Neural cell (in vitro differentiated cells): ENCODE data around the gene NPEPL1. TPM values are rescaled to one million over a fixed set of nuclear protein-coding genes. Genes with fewer than 3 reads are reported as not detected.

ENCODE experiments used
- H2AFZ ChIP-seq: fragments of 200-600, 300-800 bp; sonication (generic), shearing (Covaris generic); 2 replicates; pipeline ENCODE4 v1.6.0; 2014; ENCODE audit warnings: low read depth, mild to moderate bottlenecking, antibody characterized with exemption, low read length, moderate library complexity
- H3F3A ChIP-seq: fragments of 200-600 bp; shearing (Covaris generic); 2 replicates; pipeline ENCODE4 v1.6.1; 2016; ENCODE audit warnings: mild to moderate bottlenecking, moderate library complexity, mixed read lengths, antibody characterized with exemption, low read length; ENCODE audit not compliant: insufficient read depth, poor library complexity, severe bottlenecking
- H3K27ac ChIP-seq: fragments of 200-600, 300-800 bp; sonication (generic), shearing (Covaris generic); 2 replicates; pipeline ENCODE4 v1.5.1; 2014; ENCODE audit warnings: mild to moderate bottlenecking, low read length, moderate library complexity
- H3K27me3 ChIP-seq: fragments of 300-800, 200-600 bp; sonication (generic), shearing (Covaris generic); 2 replicates; pipeline ENCODE4 v1.6.0; 2014; ENCODE audit warnings: mild to moderate bottlenecking, low read depth, low read length, moderate library complexity; ENCODE audit not compliant: insufficient read depth
- H3K36me3 ChIP-seq: fragments of 300-800, 200-600 bp; sonication (generic), shearing (Covaris generic); 2 replicates; pipeline ENCODE4 v1.5.1; 2014; ENCODE audit warnings: mild to moderate bottlenecking, antibody characterized with exemption, low read length, moderate library complexity; ENCODE audit not compliant: insufficient read depth
- H3K4me2 ChIP-seq: fragments of 300-800, 200-600 bp; sonication (generic), shearing (Covaris generic); 2 replicates; pipeline ENCODE4 v1.6.0; 2014; ENCODE audit warnings: mild to moderate bottlenecking, low read length
- H3K4me3 ChIP-seq: fragments of 300-800, 200-600 bp; sonication (generic), shearing (Covaris generic); 2 replicates; pipeline ENCODE4 v1.5.1; 2014; ENCODE audit warnings: mild to moderate bottlenecking, low read length, moderate library complexity
- H3K79me2 ChIP-seq: fragments of 200-600 bp; shearing (Covaris generic); replicated peaks from 2 replicates; pipeline ENCODE4 v1.6.0; 2014; ENCODE audit warnings: mild to moderate bottlenecking, low read length, moderate library complexity; ENCODE audit not compliant: insufficient read depth
- H3K9ac ChIP-seq: fragments of 300-800, 200-600 bp; sonication (generic), shearing (Covaris generic); 2 replicates; pipeline ENCODE4 v1.6.1; 2016; ENCODE audit warnings: mild to moderate bottlenecking, low read length, mixed read lengths
- H3K9me2 ChIP-seq: fragments of 200-600 bp; shearing (Covaris generic); 2 replicates; pipeline ENCODE4 v1.6.1; 2016; ENCODE audit warnings: mild to moderate bottlenecking, low read length, mixed read lengths; ENCODE audit not compliant: insufficient read depth
- H3K9me3 ChIP-seq: fragments of 200-600, 300-800 bp; sonication (generic), shearing (Covaris generic); 2 replicates; pipeline ENCODE4 v1.6.1; 2016; ENCODE audit warnings: mild to moderate bottlenecking, mixed run types, low read length, moderate library complexity, mixed read lengths
- H4K20me1 ChIP-seq: fragments of 200-600 bp; shearing (Covaris generic); 2 replicates; pipeline ENCODE4 v1.6.1; 2016; ENCODE audit warnings: mild to moderate bottlenecking, mixed run types; ENCODE audit not compliant: insufficient read depth
- CTCF ChIP-seq: fragments of 450-650 bp; IDR thresholded peaks from 2 replicates; pipeline ENCODE4 v1.5.1; 2014; ENCODE audit warnings: antibody characterized with exemption, mild to moderate bottlenecking, moderate library complexity; ENCODE audit not compliant: poor library complexity, severe bottlenecking
- EP300 ChIP-seq: fragments of 450-650 bp; conservative IDR thresholded peaks from 2 replicates; pipeline ENCODE4 v1.6.1; 2014; ENCODE audit warnings: antibody characterized with exemption, mild to moderate bottlenecking, moderate library complexity; ENCODE audit not compliant: poor library complexity, severe bottlenecking
- EZH2 ChIP-seq: fragments of 200-600, 300-800 bp; shearing (Covaris generic), sonication (generic); IDR thresholded peaks from 2 replicates; pipeline ENCODE4 v1.6.1; 2014; ENCODE audit warnings: antibody characterized with exemption, low read length, borderline replicate concordance, mild to moderate bottlenecking; ENCODE audit not compliant: insufficient read depth, poor library complexity, severe bottlenecking
- MXI1 ChIP-seq: fragments of 450-650 bp; conservative IDR thresholded peaks from 2 replicates; pipeline ENCODE4 v1.6.1; 2014; ENCODE audit warnings: antibody characterized with exemption, mild to moderate bottlenecking; ENCODE audit not compliant: poor library complexity, severe bottlenecking
- POLR2AphosphoS5 ChIP-seq: IDR thresholded peaks from 2 replicates; pipeline ENCODE4 v1.6.1; 2012
- RAD21 ChIP-seq: fragments of 450-650 bp; conservative IDR thresholded peaks from 2 replicates; pipeline ENCODE4 v1.6.1; 2014; ENCODE audit warnings: antibody characterized with exemption, mild to moderate bottlenecking, moderate library complexity
- SMC3 ChIP-seq: fragments of 450-650 bp; conservative IDR thresholded peaks from 2 replicates; pipeline ENCODE4 v1.6.1; 2014; ENCODE audit warnings: antibody characterized with exemption, mild to moderate bottlenecking, moderate library complexity; ENCODE audit not compliant: poor library complexity
- TAF1 ChIP-seq: IDR thresholded peaks from 2 replicates; pipeline ENCODE4 v1.6.1; 2012; ENCODE audit warnings: low read depth
- polyA plus RNA-seq: library from polyadenylated mRNA; depleted of rRNA; stranded (reverse); fragments of >200 nt; gene quantifications from 2 replicates; pipeline ENCODE4 v1.2.3, GENCODE V29; 2014
- TF ChIP-seq, protein P1 (sequence below): IDR thresholded peaks from 2 replicates; pipeline ENCODE4 v1.6.1; 2012; ENCODE audit warnings: borderline replicate concordance

NPEPL1 gene
- polyA plus RNA-seq, 1 donor from 2014 or later, result 63.4 TPM

DNA sequence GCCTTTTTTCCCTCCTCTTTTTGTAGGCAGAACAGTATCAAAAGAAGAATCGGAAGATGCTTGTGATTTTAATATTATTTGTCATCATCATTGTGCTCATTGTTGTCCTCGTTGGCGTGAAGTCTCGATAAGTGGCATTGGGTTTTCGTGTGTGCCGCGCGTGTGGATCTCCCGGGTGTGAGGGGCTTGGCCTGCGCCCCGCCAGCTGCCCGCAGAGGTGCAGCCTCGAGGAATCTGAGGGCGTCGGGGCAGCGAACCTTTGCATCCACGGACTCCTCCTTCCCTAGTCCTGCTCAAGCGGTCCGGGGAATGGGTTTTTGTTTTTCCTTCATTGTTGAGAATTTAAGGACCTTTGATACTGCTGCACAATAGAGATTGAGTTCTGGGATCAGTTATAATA, 16.4 kb upstream of the NPEPL1 start:
- no peaks in the 10 kb centered on the region for H3K27me3 ChIP-seq
- no peak overlapping the region for H3K4me2 ChIP-seq
- H3K9ac ChIP-seq, result no peak overlapping the region
- H3K9me2 ChIP-seq, result no peaks in the 10 kb centered on the region
- no peaks in the 10 kb centered on the region for H3K36me3 ChIP-seq
- TF ChIP-seq POLR2AphosphoS5 (no peak), RAD21 (no peak), TAF1 (no peak), MXI1 (no peak), EZH2 (no peak), SMC3 (no peak)
- TF ChIP-seq, protein P1, sequence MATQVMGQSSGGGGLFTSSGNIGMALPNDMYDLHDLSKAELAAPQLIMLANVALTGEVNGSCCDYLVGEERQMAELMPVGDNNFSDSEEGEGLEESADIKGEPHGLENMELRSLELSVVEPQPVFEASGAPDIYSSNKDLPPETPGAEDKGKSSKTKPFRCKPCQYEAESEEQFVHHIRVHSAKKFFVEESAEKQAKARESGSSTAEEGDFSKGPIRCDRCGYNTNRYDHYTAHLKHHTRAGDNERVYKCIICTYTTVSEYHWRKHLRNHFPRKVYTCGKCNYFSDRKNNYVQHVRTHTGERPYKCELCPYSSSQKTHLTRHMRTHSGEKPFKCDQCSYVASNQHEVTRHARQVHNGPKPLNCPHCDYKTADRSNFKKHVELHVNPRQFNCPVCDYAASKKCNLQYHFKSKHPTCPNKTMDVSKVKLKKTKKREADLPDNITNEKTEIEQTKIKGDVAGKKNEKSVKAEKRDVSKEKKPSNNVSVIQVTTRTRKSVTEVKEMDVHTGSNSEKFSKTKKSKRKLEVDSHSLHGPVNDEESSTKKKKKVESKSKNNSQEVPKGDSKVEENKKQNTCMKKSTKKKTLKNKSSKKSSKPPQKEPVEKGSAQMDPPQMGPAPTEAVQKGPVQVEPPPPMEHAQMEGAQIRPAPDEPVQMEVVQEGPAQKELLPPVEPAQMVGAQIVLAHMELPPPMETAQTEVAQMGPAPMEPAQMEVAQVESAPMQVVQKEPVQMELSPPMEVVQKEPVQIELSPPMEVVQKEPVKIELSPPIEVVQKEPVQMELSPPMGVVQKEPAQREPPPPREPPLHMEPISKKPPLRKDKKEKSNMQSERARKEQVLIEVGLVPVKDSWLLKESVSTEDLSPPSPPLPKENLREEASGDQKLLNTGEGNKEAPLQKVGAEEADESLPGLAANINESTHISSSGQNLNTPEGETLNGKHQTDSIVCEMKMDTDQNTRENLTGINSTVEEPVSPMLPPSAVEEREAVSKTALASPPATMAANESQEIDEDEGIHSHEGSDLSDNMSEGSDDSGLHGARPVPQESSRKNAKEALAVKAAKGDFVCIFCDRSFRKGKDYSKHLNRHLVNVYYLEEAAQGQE, result no peak
- H4K20me1 ChIP-seq, result no peaks in the 10 kb centered on the region
- H3K27ac ChIP-seq, result no peak overlapping the region
- H3K9me3 ChIP-seq, result no peaks in the 10 kb centered on the region
- no peaks in the 10 kb centered on the region for H3F3A ChIP-seq
- H3K4me3 ChIP-seq, result no peak overlapping the region
- H3K79me2 ChIP-seq, result peaks cover 2% of the 10 kb centered on the region
- no peak overlapping the region for H2AFZ ChIP-seq

DNA sequence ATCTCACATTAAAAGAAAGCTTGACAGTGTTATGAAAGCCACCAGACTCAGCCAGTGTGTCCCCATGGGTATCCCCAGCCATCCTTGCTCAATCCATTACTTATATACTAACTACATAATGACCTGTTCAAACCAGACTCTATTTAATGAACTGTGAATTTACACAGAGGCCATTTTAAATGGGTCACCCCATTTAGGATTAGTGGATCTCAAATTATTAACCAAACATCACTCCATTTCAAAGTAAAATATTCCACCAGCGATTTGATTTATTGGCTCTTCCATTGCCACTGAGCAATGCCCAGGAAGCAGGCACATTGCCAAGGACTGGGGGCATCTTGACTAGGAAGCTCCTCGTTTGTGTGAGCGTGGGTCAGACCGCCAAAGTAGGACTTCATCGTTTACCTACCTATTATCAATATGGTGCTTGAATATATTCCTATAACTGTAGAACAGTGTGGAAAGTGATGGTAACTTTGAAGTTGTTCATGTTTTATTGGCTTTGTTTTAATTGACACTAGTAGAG, 15.5 kb upstream of the NPEPL1 start:
- Histone ChIP-seq H3K27ac (no peak overlapping the region), H2AFZ (no peak overlapping the region), H3K4me2 (no peak overlapping the region), H4K20me1 (no peaks in the 10 kb centered on the region), H3K4me3 (no peak overlapping the region), H3K27me3 (no peaks in the 10 kb centered on the region), H3K9me3 (no peaks in the 10 kb centered on the region), H3F3A (no peaks in the 10 kb centered on the region), H3K9me2 (no peaks in the 10 kb centered on the region), H3K36me3 (no peaks in the 10 kb centered on the region), H3K9ac (no peak overlapping the region), H3K79me2 (peaks cover 2% of the 10 kb centered on the region)
- TF ChIP-seq RAD21 (no peak), CTCF (no peak), EP300 (no peak), TAF1 (no peak), EZH2 (no peak), MXI1 (no peak), POLR2AphosphoS5 (no peak), SMC3 (no peak)
- TF ChIP-seq, protein P1, result no peak
